Left ventricle myocardium inferior (tissue), 1 donor: ENCODE measurements around the gene SCYL2. TPM values are rescaled to one million over a fixed set of nuclear protein-coding genes. Genes with fewer than 3 reads are reported as not detected.
"Not testable (repeated sequence)": the region's sequence is repeated elsewhere in the genome, so short reads cannot be mapped to it uniquely, and the experiment has no call there.

Experiments
- DNase-seq: peaks from one replicate; pipeline ENCODE4 v3.0.0-alpha.2; 2020
- H3K27ac ChIP-seq: fragments of 200-600 bp; replicated peaks from 2 replicates; pipeline ENCODE4 v1.8.0; 2021
- H3K27me3 ChIP-seq: fragments of 200-600 bp; 2 replicates; pipeline ENCODE4 v1.8.0; 2021; ENCODE audit warnings: low read depth
- H3K36me3 ChIP-seq: fragments of 200-600 bp; 2 replicates; pipeline ENCODE4 v1.8.0; 2021
- H3K4me1 ChIP-seq: fragments of 200-600 bp; 2 replicates; pipeline ENCODE4 v1.8.0; 2021
- H3K4me3 ChIP-seq: fragments of 200-600 bp; 2 replicates; pipeline ENCODE4 v1.8.0; 2021; ENCODE audit warnings: mild to moderate bottlenecking, moderate library complexity
- H3K9me3 ChIP-seq: fragments of 200-600 bp; replicated peaks from 2 replicates; pipeline ENCODE4 v1.8.0; 2021
- CTCF ChIP-seq: fragments of 200-600 bp; IDR thresholded peaks from 2 replicates; pipeline ENCODE4 v1.8.0; 2021; ENCODE audit warnings: antibody characterized with exemption, mild to moderate bottlenecking, borderline replicate concordance
- intact Hi-C: fragments of 100-400 bp; cut with micrococcal nuclease; formaldehyde crosslinking; loops from one replicate; pipeline ENCODE4 v1.11.0; 2022
- total RNA-seq: library from RNA; stranded (reverse); fragmentation: NEBNext Ultra II Directional; extraction: Animal tissue kit (Norgen Biotek cat#: 25700); gene quantifications from one replicate; pipeline ENCODE4 v1.2.1, GENCODE V29; 2021
- donor health status: DM: no; HTN: yes; CAD: no; lungs with severe emphysema.

Gene SCYL2
- total RNA-seq, 1 donor from 2014 or later: 36.2 TPM

GRCh38 chr12:100229036-100229635 is 37.8 kb upstream of the SCYL2 start:
- H3K27ac ChIP-seq: no peak overlapping the region
- DNase-seq: no peak

GRCh38 chr12:100229876-100230275 is 37.1 kb upstream of the SCYL2 start:
- no peak for DNase-seq
- no peaks in the 10 kb centered on the region for H3K9me3 ChIP-seq
- H3K27ac ChIP-seq: no peak overlapping the region
- no peak overlapping the region for H3K4me3 ChIP-seq
- H3K27me3 ChIP-seq: no peaks in the 10 kb centered on the region
- no peak for TF ChIP-seq CTCF
- no peaks in the 10 kb centered on the region for H3K4me1 ChIP-seq
- intact Hi-C loops: loop anchor here (10.0 kb wide), 2 partner anchors 325 to 505 kb away; no protein-coding TSS in a partner anchor
- H3K36me3 ChIP-seq: peaks cover 19% of the 10 kb centered on the region

More at GRCh38 chr12:100229036-100229635, 37.8 kb upstream of the SCYL2 start:
- Histone ChIP-seq H3K4me3 (no peak overlapping the region), H3K9me3 (no peaks in the 10 kb centered on the region), H3K36me3 (peaks cover 26% of the 10 kb centered on the region), H3K4me1 (no peaks in the 10 kb centered on the region), H3K27me3 (no peaks in the 10 kb centered on the region)
- intact Hi-C loops: no loop called here
- no peak for TF ChIP-seq CTCF

- H3K27me3 ChIP-seq, H3K9me3 ChIP-seq: not testable (repeated sequence)
These were observed 35.1 kb upstream of the SCYL2 start for GRCh38 chr12:100231873-100232272.

GRCh38 chr12:100234166-100234565 is 32.8 kb upstream of the SCYL2 start:
- H3K36me3 ChIP-seq: no peaks in the 10 kb centered on the region
- H3K4me3 ChIP-seq: no peak overlapping the region
- DNase-seq: no peak
- H3K4me1 ChIP-seq: no peaks in the 10 kb centered on the region
- intact Hi-C loops: loop anchor here (10.0 kb wide), 2 partner anchors 321 to 501 kb away; no protein-coding TSS in a partner anchor
- H3K27me3 ChIP-seq: no peaks in the 10 kb centered on the region
- H3K9me3 ChIP-seq: no peaks in the 10 kb centered on the region
- no peak for TF ChIP-seq CTCF
- H3K27ac ChIP-seq: peak overlapping the region; percentile 34

More at GRCh38 chr12:100231873-100232272, 35.1 kb upstream of the SCYL2 start:
- H3K27ac ChIP-seq, H3K4me3 ChIP-seq, H3K4me1 ChIP-seq, H3K36me3 ChIP-seq, DNase-seq: not testable (repeated sequence)
- intact Hi-C loops: loop anchor here (10.0 kb wide), 2 partner anchors 323 to 503 kb away; no protein-coding TSS in a partner anchor

DNA sequence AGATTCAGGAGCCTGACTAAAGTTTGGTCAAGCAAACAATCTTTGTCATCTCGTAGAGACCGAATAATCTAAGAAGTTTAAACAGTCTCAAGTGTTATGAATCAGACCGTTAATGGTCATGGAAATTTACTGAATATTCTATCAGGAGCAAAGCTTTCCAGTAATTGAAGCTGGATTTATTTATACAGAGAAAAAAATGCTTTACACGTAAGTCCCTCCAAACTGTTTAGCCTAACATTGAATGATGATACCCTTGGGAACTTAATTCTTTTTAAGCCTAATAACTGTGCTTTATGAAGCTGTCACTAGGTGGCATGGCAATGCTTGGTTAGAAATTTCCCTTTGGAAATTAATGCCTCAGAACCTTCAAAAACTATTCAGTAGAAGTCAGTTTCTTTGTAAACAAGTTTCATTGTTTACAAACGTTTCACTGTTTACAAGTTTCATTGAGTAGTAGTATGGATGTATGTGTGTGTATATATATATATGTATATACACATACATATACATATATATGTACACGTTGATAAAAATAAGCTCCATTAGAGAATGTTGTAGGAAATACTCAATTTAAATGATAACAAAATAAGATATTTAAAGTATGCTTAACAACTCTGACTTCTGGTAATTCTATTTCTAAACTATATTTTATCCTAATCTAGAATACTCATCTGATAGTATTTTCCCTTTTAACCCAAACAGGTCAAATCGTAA is 32.2 kb upstream of the SCYL2 start:
- H3K27me3 ChIP-seq: no peaks in the 10 kb centered on the region
- TF ChIP-seq CTCF: peak; percentile 81
- no peak overlapping the region for H3K4me3 ChIP-seq
- H3K4me1 ChIP-seq: no peaks in the 10 kb centered on the region
- peak overlapping the region; percentile 34 for H3K27ac ChIP-seq
- no peaks in the 10 kb centered on the region for H3K36me3 ChIP-seq
- intact Hi-C loops: loop anchor here (10.0 kb wide), 2 partner anchors 320 to 500 kb away; no protein-coding TSS in a partner anchor
- no peak for DNase-seq
- no peaks in the 10 kb centered on the region for H3K9me3 ChIP-seq

- H3K4me1 ChIP-seq: no peaks in the 10 kb centered on the region
- no peaks in the 10 kb centered on the region for H3K27me3 ChIP-seq
- H3K27ac ChIP-seq: no peak overlapping the region
- H3K36me3 ChIP-seq: no peaks in the 10 kb centered on the region
- H3K9me3 ChIP-seq: no peaks in the 10 kb centered on the region
- intact Hi-C loops: loop anchor here (10.0 kb wide), 2 partner anchors 316 to 496 kb away; no protein-coding TSS in a partner anchor
- no peak for DNase-seq
- no peak overlapping the region for H3K4me3 ChIP-seq
- no peak for TF ChIP-seq CTCF
These were observed 28.2 kb upstream of the SCYL2 start for GRCh38 chr12:100238801-100239200.
